SK-N-SH (cell line): ENCODE data around the gene ZCWPW2.

Experiments
- CTCF ChIP-seq: fragments of 200-600 bp; sonication (generic); IDR thresholded peaks from 2 replicates; pipeline ENCODE4 v1.6.1; 2017; ENCODE audit warnings: antibody characterized with exemption, mild to moderate bottlenecking, moderate library complexity
- TEAD4 ChIP-seq: IDR thresholded peaks from 2 replicates; pipeline ENCODE4 v1.4.0; 2012; ENCODE audit warnings: mild to moderate bottlenecking, borderline replicate concordance; ENCODE audit not compliant: insufficient read depth
- TF ChIP-seq, protein P1 (sequence below): fragments of 150-350 bp; IDR thresholded peaks from 2 replicates; pipeline ENCODE4 v1.6.1; 2016; ENCODE audit warnings: mild to moderate bottlenecking, low read depth, low read length

- TF ChIP-seq, protein P1, sequence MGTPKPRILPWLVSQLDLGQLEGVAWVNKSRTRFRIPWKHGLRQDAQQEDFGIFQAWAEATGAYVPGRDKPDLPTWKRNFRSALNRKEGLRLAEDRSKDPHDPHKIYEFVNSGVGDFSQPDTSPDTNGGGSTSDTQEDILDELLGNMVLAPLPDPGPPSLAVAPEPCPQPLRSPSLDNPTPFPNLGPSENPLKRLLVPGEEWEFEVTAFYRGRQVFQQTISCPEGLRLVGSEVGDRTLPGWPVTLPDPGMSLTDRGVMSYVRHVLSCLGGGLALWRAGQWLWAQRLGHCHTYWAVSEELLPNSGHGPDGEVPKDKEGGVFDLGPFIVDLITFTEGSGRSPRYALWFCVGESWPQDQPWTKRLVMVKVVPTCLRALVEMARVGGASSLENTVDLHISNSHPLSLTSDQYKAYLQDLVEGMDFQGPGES, result no peak
- no peak for TF ChIP-seq CTCF
- no peak for TF ChIP-seq TEAD4
Measured at GRCh38 chr3:28521663-28522062, 173.1 kb downstream of the ZCWPW2 start.
